HEK293 (cell line): ENCODE measurements around the gene TALDO1.
"Not testable (repeated sequence)": the region's sequence is repeated elsewhere in the genome, so short reads cannot be mapped to it uniquely, and the experiment has no call there.

ENCODE experiments used
- CTCF ChIA-PET: fragments of 350-600 bp; formaldehyde crosslinking; extraction: SDS; loops from one replicate; lab custom pipeline; 2021; ENCODE audit warnings: antibody characterized with exemption; lab: Yijun Ruan, JAX
- POLR2A ChIA-PET: fragments of 300-600 bp; formaldehyde crosslinking; extraction: SDS; loops from one replicate; lab custom pipeline; 2020; ENCODE audit warnings: antibody characterized with exemption, inconsistent platforms; lab: Yijun Ruan, JAX
- H3K27ac ChIP-seq: fragments of 200-500 bp; sonication (Bioruptor generic); 2 replicates; pipeline ENCODE4 v1.5.1; 2014; ENCODE audit warnings: low read depth, low read length, control low read depth, inconsistent platforms; ENCODE audit errors: extremely low read depth
- H3K36me3 ChIP-seq, 2 experiments: fragments of 200-500 bp in 1 of 2; sonication (Bioruptor generic) in 1 of 2; 1 replicate in 1 of 2; 2 replicates in 1 of 2; pipeline ENCODE4 v1.5.1; 2014 to 2017; ENCODE audit warnings: inconsistent platforms in 2 of 2, low read length in 2 of 2; ENCODE audit not compliant: control insufficient read depth in 2 of 2, insufficient read depth in 1 of 2
- H3K4me1 ChIP-seq: fragments of 200-500 bp; sonication (Bioruptor generic); 2 replicates; pipeline ENCODE4 v1.5.1; 2014; ENCODE audit warnings: mild to moderate bottlenecking, low read length, inconsistent platforms; ENCODE audit not compliant: control insufficient read depth, insufficient read depth
- H3K4me3 ChIP-seq: 2 replicates; pipeline ENCODE4 v1.5.1; 2011; ENCODE audit warnings: low read depth, mild to moderate bottlenecking, control low read depth, low read length, moderate library complexity
- H3K9me3 ChIP-seq: fragments of 200-500 bp; sonication (Bioruptor generic); 2 replicates; pipeline ENCODE4 v1.5.1; 2014; ENCODE audit warnings: low read depth, low read length, inconsistent platforms; ENCODE audit not compliant: control insufficient read depth, insufficient read depth
- AEBP2 ChIP-seq: fragments of 450-650 bp; formaldehyde crosslinking; IDR thresholded peaks from 2 replicates; pipeline ENCODE4 v1.5.1; 2016; ENCODE audit warnings: missing biosample characterization, missing genetic modification characterization, borderline replicate concordance
- BCL11B ChIP-seq: fragments of 450-650 bp; formaldehyde crosslinking; IDR thresholded peaks from 2 replicates; pipeline ENCODE4 v1.5.1; 2016; ENCODE audit warnings: low read depth, missing biosample characterization, missing genetic modification characterization
- GLIS1 ChIP-seq: fragments of 450-650 bp; formaldehyde crosslinking; IDR thresholded peaks from 2 replicates; pipeline ENCODE4 v1.5.1; 2016; ENCODE audit warnings: missing biosample characterization, missing genetic modification characterization
- SETDB1 ChIP-seq: IDR thresholded peaks from one replicate; pipeline ENCODE4 v1.6.1; 2017; ENCODE audit warnings: mild to moderate bottlenecking, low read length, moderate library complexity, mixed read lengths; ENCODE audit not compliant: insufficient read length
- ZFP3 ChIP-seq: fragments of 450-650 bp; formaldehyde crosslinking; IDR thresholded peaks from 2 replicates; pipeline ENCODE4 v1.5.1; 2016; ENCODE audit warnings: low read depth, missing biosample characterization, missing genetic modification characterization
- ZNF121 ChIP-seq: fragments of 450-650 bp; formaldehyde crosslinking; IDR thresholded peaks from 2 replicates; pipeline ENCODE4 v1.5.1; 2016; ENCODE audit warnings: missing biosample characterization, missing genetic modification characterization
- ZNF16 ChIP-seq: fragments of 450-650 bp; formaldehyde crosslinking; IDR thresholded peaks from 2 replicates; pipeline ENCODE4 v1.5.1; 2016; ENCODE audit warnings: low read depth, missing biosample characterization, missing genetic modification characterization
- ZNF23 ChIP-seq: fragments of 450-650 bp; formaldehyde crosslinking; IDR thresholded peaks from 2 replicates; pipeline ENCODE4 v1.5.1; 2016; ENCODE audit warnings: missing biosample characterization, missing genetic modification characterization, borderline replicate concordance
- ZNF292 ChIP-seq: fragments of 450-650 bp; formaldehyde crosslinking; IDR thresholded peaks from 2 replicates; pipeline ENCODE4 v1.5.1; 2016; ENCODE audit warnings: low read depth, missing biosample characterization, missing genetic modification characterization, borderline replicate concordance
- ZNF473 ChIP-seq: fragments of 450-650 bp; formaldehyde crosslinking; IDR thresholded peaks from 2 replicates; pipeline ENCODE4 v1.5.1; 2017; ENCODE audit warnings: missing biosample characterization, missing genetic modification characterization
- ZNF558 ChIP-seq: fragments of 450-650 bp; formaldehyde crosslinking; IDR thresholded peaks from 2 replicates; pipeline ENCODE4 v1.5.1; 2016; ENCODE audit warnings: missing biosample characterization, missing genetic modification characterization
- ZNF596 ChIP-seq: fragments of 450-650 bp; IDR thresholded peaks from 2 replicates; pipeline ENCODE4 v1.5.0; 2018; ENCODE audit warnings: missing biosample characterization, mild to moderate bottlenecking, missing genetic modification characterization, moderate library complexity
- ZNF600 ChIP-seq: fragments of 450-650 bp; formaldehyde crosslinking; IDR thresholded peaks from 2 replicates; pipeline ENCODE4 v1.5.1; 2016; ENCODE audit warnings: missing biosample characterization, missing genetic modification characterization
- TF ChIP-seq, protein P1 (sequence below): fragments of 450-650 bp; formaldehyde crosslinking; IDR thresholded peaks from 2 replicates; pipeline ENCODE4 v1.5.1; 2016; ENCODE audit warnings: missing biosample characterization, missing genetic modification characterization, borderline replicate concordance
- TF ChIP-seq, protein P2 (sequence below): fragments of 450-650 bp; formaldehyde crosslinking; IDR thresholded peaks from 2 replicates; pipeline ENCODE4 v1.5.1; 2017; ENCODE audit warnings: missing biosample characterization, missing genetic modification characterization

The TALDO1 gene

GRCh38 chr11:733072-733471 is 14.2 kb upstream of the TALDO1 start:
- POLR2A ChIA-PET, result no interaction called here
- H3K4me1 ChIP-seq, result no peaks in the 10 kb centered on the region
- H3K36me3 ChIP-seq, result no peaks in the 10 kb centered on the region
- H3K9me3 ChIP-seq, result no peaks in the 10 kb centered on the region
- H3K27ac ChIP-seq, result no peak overlapping the region
- CTCF ChIA-PET, result interaction anchor here (0.6 kb wide), 1 partner anchor 371 kb away, joined by 3 read pairs; no protein-coding TSS in a partner anchor
- H3K4me3 ChIP-seq, result no peak overlapping the region
- TF ChIP-seq ZNF121 (no peak), ZNF16 (no peak), ZNF558 (no peak), ZNF473 (tag by site-specific recombination) (no peak), GLIS1 (tag by site-specific recombination) (no peak)

- POLR2A ChIA-PET, H3K27ac ChIP-seq, H3K36me3 ChIP-seq, CTCF ChIA-PET, H3K4me3 ChIP-seq, H3K4me1 ChIP-seq, H3K9me3 ChIP-seq: not testable (repeated sequence)
Measured at GRCh38 chr11:734541-734940, 12.7 kb upstream of the TALDO1 start.

DNA sequence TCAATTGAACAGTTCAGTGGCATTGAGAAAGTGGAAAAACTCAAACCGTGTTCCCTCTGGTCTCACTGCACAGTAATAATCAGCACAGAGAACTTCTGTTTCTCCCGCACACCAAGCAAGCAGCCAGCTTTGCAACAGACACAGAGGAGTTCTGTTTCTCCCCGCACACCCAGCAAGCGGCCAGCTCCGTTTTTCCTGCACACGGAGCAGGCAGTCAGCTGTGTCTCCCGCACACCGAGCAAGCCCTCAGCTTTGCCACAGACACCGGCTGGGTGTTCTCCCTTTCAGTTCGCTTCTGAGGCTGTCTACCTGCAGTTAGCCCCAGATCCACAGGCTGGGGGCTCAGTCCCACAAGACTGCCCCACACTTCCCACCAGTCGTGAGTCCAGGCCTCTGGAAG is 9.9 kb upstream of the TALDO1 start:
- ChIA-PET CTCF (interaction anchor here (0.7 kb wide), 2 partner anchors 9 to 181 kb away, joined by 3 read pairs; no protein-coding TSS in a partner anchor), POLR2A (no interaction called here)
- H3K36me3 ChIP-seq, result no peaks in the 10 kb centered on the region

GRCh38 chr11:737899-738298 is 9.4 kb upstream of the TALDO1 start:
- H3K27ac ChIP-seq, H3K36me3 ChIP-seq, H3K9me3 ChIP-seq, POLR2A ChIA-PET, H3K4me3 ChIP-seq, H3K4me1 ChIP-seq: not testable (repeated sequence)
- CTCF ChIA-PET, result interaction anchor here (0.7 kb wide), 2 partner anchors 9 to 181 kb away, joined by 3 read pairs; no protein-coding TSS in a partner anchor

More for the DNA sequence above, 9.9 kb upstream of the TALDO1 start:
- no peak overlapping the region for H3K27ac ChIP-seq
- no peak overlapping the region for H3K4me3 ChIP-seq
- no peaks in the 10 kb centered on the region for H3K4me1 ChIP-seq
- H3K9me3 ChIP-seq, result no peaks in the 10 kb centered on the region
- TF ChIP-seq, protein P1, sequence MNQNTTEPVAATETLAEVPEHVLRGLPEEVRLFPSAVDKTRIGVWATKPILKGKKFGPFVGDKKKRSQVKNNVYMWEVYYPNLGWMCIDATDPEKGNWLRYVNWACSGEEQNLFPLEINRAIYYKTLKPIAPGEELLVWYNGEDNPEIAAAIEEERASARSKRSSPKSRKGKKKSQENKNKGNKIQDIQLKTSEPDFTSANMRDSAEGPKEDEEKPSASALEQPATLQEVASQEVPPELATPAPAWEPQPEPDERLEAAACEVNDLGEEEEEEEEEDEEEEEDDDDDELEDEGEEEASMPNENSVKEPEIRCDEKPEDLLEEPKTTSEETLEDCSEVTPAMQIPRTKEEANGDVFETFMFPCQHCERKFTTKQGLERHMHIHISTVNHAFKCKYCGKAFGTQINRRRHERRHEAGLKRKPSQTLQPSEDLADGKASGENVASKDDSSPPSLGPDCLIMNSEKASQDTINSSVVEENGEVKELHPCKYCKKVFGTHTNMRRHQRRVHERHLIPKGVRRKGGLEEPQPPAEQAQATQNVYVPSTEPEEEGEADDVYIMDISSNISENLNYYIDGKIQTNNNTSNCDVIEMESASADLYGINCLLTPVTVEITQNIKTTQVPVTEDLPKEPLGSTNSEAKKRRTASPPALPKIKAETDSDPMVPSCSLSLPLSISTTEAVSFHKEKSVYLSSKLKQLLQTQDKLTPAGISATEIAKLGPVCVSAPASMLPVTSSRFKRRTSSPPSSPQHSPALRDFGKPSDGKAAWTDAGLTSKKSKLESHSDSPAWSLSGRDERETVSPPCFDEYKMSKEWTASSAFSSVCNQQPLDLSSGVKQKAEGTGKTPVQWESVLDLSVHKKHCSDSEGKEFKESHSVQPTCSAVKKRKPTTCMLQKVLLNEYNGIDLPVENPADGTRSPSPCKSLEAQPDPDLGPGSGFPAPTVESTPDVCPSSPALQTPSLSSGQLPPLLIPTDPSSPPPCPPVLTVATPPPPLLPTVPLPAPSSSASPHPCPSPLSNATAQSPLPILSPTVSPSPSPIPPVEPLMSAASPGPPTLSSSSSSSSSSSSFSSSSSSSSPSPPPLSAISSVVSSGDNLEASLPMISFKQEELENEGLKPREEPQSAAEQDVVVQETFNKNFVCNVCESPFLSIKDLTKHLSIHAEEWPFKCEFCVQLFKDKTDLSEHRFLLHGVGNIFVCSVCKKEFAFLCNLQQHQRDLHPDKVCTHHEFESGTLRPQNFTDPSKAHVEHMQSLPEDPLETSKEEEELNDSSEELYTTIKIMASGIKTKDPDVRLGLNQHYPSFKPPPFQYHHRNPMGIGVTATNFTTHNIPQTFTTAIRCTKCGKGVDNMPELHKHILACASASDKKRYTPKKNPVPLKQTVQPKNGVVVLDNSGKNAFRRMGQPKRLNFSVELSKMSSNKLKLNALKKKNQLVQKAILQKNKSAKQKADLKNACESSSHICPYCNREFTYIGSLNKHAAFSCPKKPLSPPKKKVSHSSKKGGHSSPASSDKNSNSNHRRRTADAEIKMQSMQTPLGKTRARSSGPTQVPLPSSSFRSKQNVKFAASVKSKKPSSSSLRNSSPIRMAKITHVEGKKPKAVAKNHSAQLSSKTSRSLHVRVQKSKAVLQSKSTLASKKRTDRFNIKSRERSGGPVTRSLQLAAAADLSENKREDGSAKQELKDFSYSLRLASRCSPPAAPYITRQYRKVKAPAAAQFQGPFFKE (tag by site-specific recombination), result no peak
- TF ChIP-seq ZNF23 (tag by site-specific recombination), result no peak
- TF ChIP-seq, all 188 proteins: peak for 0

- POLR2A ChIA-PET, result interaction anchor here (1.2 kb wide), 1 partner anchor 12 kb away, joined by 4 read pairs; no protein-coding TSS in a partner anchor
- CTCF ChIA-PET, result no interaction called here
- no peak for TF ChIP-seq SETDB1
- no peak for TF ChIP-seq AEBP2 (tag by site-specific recombination)
- no peak for TF ChIP-seq ZNF292 (tag by site-specific recombination)
- no peak for TF ChIP-seq ZNF600 (tag by site-specific recombination)
- no peak for TF ChIP-seq ZNF596 (tag by site-specific recombination)
- TF ChIP-seq, protein P2, sequence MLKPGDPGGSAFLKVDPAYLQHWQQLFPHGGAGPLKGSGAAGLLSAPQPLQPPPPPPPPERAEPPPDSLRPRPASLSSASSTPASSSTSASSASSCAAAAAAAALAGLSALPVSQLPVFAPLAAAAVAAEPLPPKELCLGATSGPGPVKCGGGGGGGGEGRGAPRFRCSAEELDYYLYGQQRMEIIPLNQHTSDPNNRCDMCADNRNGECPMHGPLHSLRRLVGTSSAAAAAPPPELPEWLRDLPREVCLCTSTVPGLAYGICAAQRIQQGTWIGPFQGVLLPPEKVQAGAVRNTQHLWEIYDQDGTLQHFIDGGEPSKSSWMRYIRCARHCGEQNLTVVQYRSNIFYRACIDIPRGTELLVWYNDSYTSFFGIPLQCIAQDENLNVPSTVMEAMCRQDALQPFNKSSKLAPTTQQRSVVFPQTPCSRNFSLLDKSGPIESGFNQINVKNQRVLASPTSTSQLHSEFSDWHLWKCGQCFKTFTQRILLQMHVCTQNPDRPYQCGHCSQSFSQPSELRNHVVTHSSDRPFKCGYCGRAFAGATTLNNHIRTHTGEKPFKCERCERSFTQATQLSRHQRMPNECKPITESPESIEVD (tag by site-specific recombination), result no peak
- no peak for TF ChIP-seq GLIS1 (tag by site-specific recombination)
- TF ChIP-seq BCL11B (tag by site-specific recombination), result no peak
- no peak for TF ChIP-seq ZFP3
Measured at GRCh38 chr11:742156-742546, 5.1 kb upstream of the TALDO1 start.

More at GRCh38 chr11:742156-742546, 5.1 kb upstream of the TALDO1 start:
- Histone ChIP-seq H3K4me3 (no peak overlapping the region), H3K4me1 (no peaks in the 10 kb centered on the region), H3K36me3 (no peaks in the 10 kb centered on the region), H3K9me3 (no peaks in the 10 kb centered on the region), H3K27ac (no peak overlapping the region)
